ENCODE data around the gene TAGAP.

The TAGAP gene

GRCh38 chr6:159008656-159009288 lies 36.0 kb downstream of the TAGAP start:
- no peaks in the 10 kb centered on the region for H3K27me3 ChIP-seq (ENCODE audit: insufficient read depth, poor library complexity, severe bottlenecking)
- no peak overlapping the region for H3K27ac ChIP-seq (ENCODE audit: poor library complexity, severe bottlenecking)
- no peaks in the 10 kb centered on the region for H3K4me1 ChIP-seq (ENCODE audit: insufficient read depth, poor library complexity, severe bottlenecking)
- ATAC-seq (ENCODE audit: low read depth), result 0 out of 3 replicates have a peak, but pooled peaks have one; percentile 45
- H3K9me3 ChIP-seq (ENCODE audit: severe bottlenecking), result no peaks in the 10 kb centered on the region
- no peaks in the 10 kb centered on the region for H3K36me3 ChIP-seq (ENCODE audit: low read depth)
- DNase-seq (ENCODE audit: low spot score), result no peak
- H3K4me3 ChIP-seq (ENCODE audit: severe bottlenecking), result no peak overlapping the region
- peak; percentile 78 for TF ChIP-seq CTCF (IDR thresholded peaks at IDR 0.05; ENCODE audit: poor library complexity, severe bottlenecking)

DNA sequence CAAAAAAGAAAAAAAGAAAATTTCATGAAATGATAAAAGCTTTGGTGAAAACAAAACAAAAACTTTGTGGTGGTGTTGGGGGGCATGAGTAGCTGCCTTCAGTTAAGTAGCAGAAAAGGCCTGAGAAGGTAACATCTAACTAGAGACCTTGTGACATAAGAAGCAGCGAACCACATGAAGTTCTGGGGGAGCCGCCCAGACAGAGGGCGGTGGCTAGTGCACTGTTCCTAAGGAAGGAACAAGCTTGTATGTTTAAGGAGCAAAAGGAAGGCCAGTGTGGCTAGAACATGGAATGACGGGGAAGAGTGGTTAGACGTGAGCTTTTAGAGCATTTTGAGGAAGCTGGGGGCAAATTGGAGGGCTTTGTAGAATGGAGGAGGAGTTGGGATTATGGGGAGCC lies 37.3 kb downstream of the TAGAP start:
- DNase-seq (ENCODE audit: low spot score) (no peak), ATAC-seq (ENCODE audit: low read depth) (no peak)
- no peak for TF ChIP-seq CTCF (IDR thresholded peaks at IDR 0.05; ENCODE audit: poor library complexity, severe bottlenecking)
- Histone ChIP-seq H3K4me1 (ENCODE audit: insufficient read depth, poor library complexity, severe bottlenecking) (peaks cover 4% of the 10 kb centered on the region), H3K4me3 (ENCODE audit: severe bottlenecking) (no peak overlapping the region), H3K27ac (ENCODE audit: poor library complexity, severe bottlenecking) (no peak overlapping the region), H3K36me3 (ENCODE audit: low read depth) (no peaks in the 10 kb centered on the region), H3K9me3 (ENCODE audit: severe bottlenecking) (no peaks in the 10 kb centered on the region), H3K27me3 (ENCODE audit: insufficient read depth, poor library complexity, severe bottlenecking) (no peaks in the 10 kb centered on the region)

DNA sequence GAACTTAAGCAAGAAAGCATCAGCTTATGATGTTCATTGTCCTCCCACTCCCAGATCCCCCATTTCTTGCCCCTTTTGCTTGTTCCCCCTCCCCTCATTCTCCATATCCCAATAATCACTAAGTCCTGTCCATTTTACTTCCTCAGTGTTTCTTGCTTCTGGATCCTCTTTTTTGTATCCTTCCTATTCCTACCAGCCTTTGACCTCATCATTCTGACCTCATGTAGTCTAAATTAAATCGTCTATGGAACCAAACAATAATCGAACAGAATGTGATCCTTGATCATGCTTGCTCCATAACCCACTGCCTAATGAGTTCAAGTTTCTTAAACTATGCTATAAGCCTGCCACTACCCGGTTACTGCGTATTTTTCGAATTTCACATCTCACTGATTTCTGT lies 39.4 kb downstream of the TAGAP start:
- H3K4me3 ChIP-seq (ENCODE audit: severe bottlenecking), result no peak overlapping the region
- no peaks in the 10 kb centered on the region for H3K36me3 ChIP-seq (ENCODE audit: low read depth)
- no peak for ATAC-seq (ENCODE audit: low read depth)
- peaks cover 15% of the 10 kb centered on the region for H3K4me1 ChIP-seq (ENCODE audit: insufficient read depth, poor library complexity, severe bottlenecking)
- TF ChIP-seq CTCF (IDR thresholded peaks at IDR 0.05; ENCODE audit: poor library complexity, severe bottlenecking), result no peak
- no peaks in the 10 kb centered on the region for H3K9me3 ChIP-seq (ENCODE audit: severe bottlenecking)
- no peaks in the 10 kb centered on the region for H3K27me3 ChIP-seq (ENCODE audit: insufficient read depth, poor library complexity, severe bottlenecking)
- no peak overlapping the region for H3K27ac ChIP-seq (ENCODE audit: poor library complexity, severe bottlenecking)
- DNase-seq (ENCODE audit: low spot score), result no peak

DNA sequence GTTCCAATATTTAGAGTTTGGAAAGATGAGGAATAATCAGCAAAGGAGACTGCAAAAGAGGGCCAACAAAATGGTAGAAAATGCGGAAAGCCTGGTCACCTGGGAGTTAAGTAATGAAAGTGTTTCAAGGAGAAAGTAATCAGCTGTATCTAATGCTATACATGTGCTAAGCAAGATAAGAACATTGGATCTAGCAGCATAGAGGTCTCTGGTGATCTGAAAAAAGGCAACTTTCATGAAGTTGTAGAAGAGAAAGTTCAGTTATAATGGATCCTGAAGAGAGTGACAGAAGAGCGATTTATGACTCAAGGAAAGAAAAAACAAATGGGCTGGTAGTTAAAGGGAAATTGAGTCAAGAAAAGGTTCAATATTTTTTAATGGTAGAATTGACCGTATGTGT lies 40.2 kb downstream of the TAGAP start:
- Histone ChIP-seq H3K27ac (ENCODE audit: poor library complexity, severe bottlenecking) (no peak overlapping the region), H3K36me3 (ENCODE audit: low read depth) (no peaks in the 10 kb centered on the region), H3K9me3 (ENCODE audit: severe bottlenecking) (no peaks in the 10 kb centered on the region), H3K4me1 (ENCODE audit: insufficient read depth, poor library complexity, severe bottlenecking) (peaks cover 15% of the 10 kb centered on the region), H3K27me3 (ENCODE audit: insufficient read depth, poor library complexity, severe bottlenecking) (no peaks in the 10 kb centered on the region), H3K4me3 (ENCODE audit: severe bottlenecking) (no peak overlapping the region)
- TF ChIP-seq CTCF (IDR thresholded peaks at IDR 0.05; ENCODE audit: poor library complexity, severe bottlenecking), result no peak
- DNase-seq (ENCODE audit: low spot score) (no peak), ATAC-seq (ENCODE audit: low read depth) (no peak)

- TF ChIP-seq CTCF (IDR thresholded peaks at IDR 0.05; ENCODE audit: poor library complexity, severe bottlenecking), result no peak
- ATAC-seq (ENCODE audit: low read depth), result no peak
Measured at GRCh38 chr6:159002432-159003155, 42.2 kb downstream of the TAGAP start.

More at GRCh38 chr6:159002432-159003155, 42.2 kb downstream of the TAGAP start:
- Histone ChIP-seq H3K4me1 (ENCODE audit: insufficient read depth, poor library complexity, severe bottlenecking) (peaks cover 15% of the 10 kb centered on the region), H3K9me3 (ENCODE audit: severe bottlenecking) (no peaks in the 10 kb centered on the region), H3K4me3 (ENCODE audit: severe bottlenecking) (no peak overlapping the region), H3K27me3 (ENCODE audit: insufficient read depth, poor library complexity, severe bottlenecking) (no peaks in the 10 kb centered on the region), H3K27ac (ENCODE audit: poor library complexity, severe bottlenecking) (peak overlapping the region; percentile 19), H3K36me3 (ENCODE audit: low read depth) (0 out of 2 replicates have a peak, but pooled peaks cover 3% of the 10 kb centered on the region)
- DNase-seq (ENCODE audit: low spot score), result no peak
